Activated T-cell treated with anti-CD3 and anti-CD28 coated beads, Interleukin-2, amount 50 U/mL, for 48 hours (primary cell): Measurements from ENCODE around the gene LRP5.

Source experiments
- DNase-seq, 2 experiments: peaks; one replicate each; pipeline ENCODE4 v3.0.0-alpha.2; 2020

The LRP5 gene

GRCh38 chr11:68347841-68348240 lies 35.5 kb downstream of the LRP5 start:
- DNase-seq = no peak

DNA sequence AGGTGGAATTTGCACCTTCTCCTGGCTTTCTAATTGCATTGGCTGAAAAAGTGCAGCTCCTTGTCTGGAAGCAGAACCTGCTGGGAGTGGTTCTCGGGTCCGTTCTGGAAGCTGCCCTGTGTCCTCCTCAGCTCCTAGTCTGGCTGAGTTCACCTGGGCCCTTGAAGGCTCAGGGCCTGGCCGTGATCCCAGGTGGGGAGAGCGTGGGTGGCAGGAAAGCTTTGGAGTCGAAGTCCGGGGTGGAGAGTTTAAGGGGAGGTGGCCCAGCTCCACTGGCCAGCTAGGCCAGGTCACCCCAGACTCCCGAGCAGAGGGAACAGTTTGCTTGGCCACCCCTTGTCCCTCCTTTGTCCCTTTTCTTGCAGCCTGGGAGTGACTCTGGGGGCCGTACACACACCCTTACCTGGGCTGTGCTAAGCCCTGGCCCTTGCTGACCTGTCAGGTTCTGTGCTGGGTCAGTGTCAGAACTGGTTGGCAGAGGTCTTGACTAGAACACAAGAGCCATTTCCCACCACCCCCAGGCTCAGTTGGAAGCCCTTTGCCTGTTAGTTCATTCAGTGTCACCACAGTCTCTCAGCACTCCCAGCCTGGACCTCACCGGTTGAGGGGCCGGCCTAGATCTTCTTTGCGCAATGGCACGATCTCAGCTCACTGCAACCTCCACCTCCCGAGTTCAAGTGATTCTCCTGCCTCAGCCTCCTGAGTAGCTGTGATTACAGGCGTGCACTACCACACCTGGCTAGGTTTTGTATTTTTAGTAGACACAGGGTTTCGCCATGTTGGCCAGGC lies 37.3 kb downstream of the LRP5 start:
- DNase-seq = no peak

DNA sequence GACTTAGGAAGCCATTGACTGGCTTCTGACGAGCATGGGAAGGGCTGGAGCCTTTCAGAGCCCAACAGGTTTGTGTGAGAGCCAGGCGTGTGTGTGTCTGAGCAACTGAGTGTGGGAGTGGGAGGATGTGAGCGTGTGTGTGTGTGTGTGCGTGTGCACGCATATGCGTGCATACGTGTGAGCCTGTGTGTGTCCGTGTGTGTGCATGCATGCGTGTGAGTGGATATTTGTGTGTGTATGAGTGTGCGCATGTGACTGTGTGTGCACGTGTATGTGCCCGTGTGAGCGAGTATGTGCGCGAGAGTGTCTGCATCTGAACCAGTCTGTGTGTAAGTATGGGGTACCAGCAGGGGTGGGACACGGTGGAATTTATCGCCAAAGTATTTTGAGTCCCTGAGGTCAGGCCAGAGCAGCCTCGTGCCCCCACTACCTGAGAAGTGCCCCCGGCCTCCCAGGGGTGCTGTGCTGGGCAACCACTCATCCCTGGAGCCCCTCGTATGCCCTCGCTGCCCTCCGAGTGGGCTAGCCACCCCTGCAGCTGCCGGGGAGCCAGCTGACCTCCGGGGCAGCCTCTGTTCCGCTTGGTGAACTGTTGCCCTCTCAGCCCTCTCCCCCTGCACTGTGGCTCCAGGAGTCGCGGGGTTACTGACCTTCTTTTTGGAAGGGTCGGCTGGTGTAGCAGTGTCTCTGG lies 38.5 kb downstream of the LRP5 start:
- DNase-seq = no peak

GRCh38 chr11:68351450-68352275 lies 39.3 kb downstream of the LRP5 start:
- DNase-seq = no peak

DNA sequence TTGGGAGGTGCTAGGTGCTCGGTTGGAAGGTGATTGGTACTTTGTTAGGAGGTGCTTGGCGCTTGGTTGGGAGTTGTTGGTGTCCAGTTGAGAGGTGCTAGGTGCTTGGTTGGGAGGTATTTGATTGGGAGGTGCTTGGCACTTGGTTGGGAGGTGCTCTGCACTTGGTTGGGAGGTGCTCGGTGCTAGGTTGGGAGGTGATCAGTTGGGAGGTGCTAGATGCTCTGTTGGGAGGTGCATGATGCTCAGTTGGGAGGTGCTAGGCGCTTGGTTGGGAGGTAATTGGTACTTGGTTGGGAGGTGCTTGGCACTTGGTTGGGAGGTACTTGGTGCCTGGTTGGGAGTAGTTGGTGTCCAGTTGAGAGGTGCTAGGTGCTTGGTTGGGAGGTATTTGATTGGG lies 40.2 kb downstream of the LRP5 start:
- no peak for DNase-seq

DNA sequence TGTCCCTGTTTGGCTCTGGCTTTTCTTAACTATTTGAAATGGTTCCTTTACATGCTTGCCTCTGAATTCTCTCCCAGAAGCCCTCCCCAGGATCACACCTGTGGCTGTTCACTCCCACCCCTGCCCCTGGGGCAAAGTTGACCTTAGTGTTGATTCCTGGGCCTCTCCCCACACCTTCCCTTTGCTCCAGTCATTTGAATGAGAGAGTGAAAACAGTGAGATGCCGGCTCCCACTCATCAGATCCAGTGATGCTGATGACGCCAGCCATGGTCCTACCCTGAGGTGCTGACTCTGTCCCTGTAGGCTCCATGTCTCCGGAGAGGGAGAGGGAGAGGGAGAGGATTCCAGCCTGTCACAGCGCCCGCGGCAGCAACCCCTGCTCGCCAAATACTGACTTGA lies 40.7 kb downstream of the LRP5 start:
- no peak for DNase-seq

DNA sequence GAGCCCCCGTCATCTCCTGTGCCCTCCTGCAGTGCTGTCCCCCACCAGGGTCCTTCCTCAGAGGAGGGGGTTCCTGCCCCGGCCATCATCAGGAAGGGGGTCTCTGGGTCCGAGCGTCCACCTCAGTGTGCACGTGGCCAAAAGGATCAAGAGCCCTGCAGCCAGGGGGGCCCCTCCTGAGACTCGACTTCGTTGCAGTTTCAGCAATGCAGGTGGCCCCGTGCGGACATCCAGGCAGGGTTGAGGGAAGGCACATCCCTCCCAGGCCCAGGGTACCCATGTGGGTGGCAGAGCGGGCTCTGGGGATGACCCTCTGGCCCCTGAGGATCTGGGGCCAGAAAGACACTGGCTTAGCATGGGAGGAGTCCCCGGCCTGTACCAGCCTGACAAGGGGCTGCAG lies 41.3 kb downstream of the LRP5 start:
- DNase-seq = no peak

GRCh38 chr11:68354148-68354872 lies 41.9 kb downstream of the LRP5 start:
- no peak for DNase-seq

- DNase-seq = no peak
Measured at GRCh38 chr11:68355471-68355870, 43.1 kb downstream of the LRP5 start.

- no peak for DNase-seq
Measured at GRCh38 chr11:68357568-68357967, 45.2 kb downstream of the LRP5 start.

DNA sequence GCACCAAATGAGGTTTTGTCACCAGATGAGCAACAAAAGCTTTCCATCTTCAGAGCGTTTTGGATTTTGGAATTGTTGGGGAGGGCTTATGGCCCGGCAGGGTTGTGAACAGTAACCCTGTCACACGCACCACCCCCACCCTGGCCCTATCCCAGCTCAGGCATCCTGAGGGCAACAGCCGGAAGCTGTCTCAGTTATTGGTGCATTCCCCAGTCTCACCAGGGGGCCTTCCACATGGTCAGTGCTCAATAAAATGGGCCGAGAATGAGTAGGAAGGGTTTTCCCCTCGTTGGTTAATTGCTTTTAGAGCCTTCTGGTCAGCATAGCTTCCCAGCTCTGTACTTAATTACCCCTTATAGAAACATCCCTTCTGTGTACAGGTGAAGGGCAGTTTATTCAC lies 46.0 kb downstream of the LRP5 start:
- no peak for DNase-seq

- no peak for DNase-seq
Measured at GRCh38 chr11:68361702-68362101, 49.3 kb downstream of the LRP5 start.

DNA sequence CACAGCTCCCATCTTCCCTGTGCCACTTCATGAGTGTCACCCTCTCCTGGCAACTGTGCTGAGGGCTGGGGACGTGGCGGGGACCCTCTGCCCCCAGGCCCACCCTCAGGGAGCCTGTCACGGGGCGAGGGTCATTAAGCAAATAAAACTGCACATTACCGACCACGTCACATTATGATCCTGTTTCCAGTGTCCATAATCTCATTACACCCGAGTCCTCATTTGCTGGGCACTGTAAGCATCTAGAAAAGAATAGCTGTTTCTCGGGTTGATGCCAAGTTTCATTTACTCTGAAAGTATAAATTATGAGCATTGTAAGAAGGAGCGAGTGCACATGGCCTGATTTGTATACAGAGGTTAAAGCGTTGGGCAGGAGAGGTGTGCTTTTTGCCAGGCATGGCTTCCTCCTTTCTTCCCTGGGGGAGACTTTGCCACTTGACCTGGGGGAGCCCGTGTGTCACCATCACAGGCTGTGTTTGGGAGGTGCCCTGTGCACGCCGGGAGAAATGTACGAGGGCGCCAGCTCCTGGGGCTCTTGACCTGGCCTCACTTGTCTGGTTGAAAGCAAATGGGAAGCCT lies 50.5 kb downstream of the LRP5 start:
- DNase-seq = no peak

GRCh38 chr11:68363776-68364175 lies 51.4 kb downstream of the LRP5 start:
- DNase-seq = no peak

- DNase-seq = no peak
Measured at GRCh38 chr11:68364581-68364980, 52.2 kb downstream of the LRP5 start.

GRCh38 chr11:68365943-68366435 lies 53.6 kb downstream of the LRP5 start:
- no peak for DNase-seq

GRCh38 chr11:68367252-68367651 lies 54.9 kb downstream of the LRP5 start:
- no peak for DNase-seq

GRCh38 chr11:68369756-68370155 lies 57.4 kb downstream of the LRP5 start:
- DNase-seq = no peak

DNA sequence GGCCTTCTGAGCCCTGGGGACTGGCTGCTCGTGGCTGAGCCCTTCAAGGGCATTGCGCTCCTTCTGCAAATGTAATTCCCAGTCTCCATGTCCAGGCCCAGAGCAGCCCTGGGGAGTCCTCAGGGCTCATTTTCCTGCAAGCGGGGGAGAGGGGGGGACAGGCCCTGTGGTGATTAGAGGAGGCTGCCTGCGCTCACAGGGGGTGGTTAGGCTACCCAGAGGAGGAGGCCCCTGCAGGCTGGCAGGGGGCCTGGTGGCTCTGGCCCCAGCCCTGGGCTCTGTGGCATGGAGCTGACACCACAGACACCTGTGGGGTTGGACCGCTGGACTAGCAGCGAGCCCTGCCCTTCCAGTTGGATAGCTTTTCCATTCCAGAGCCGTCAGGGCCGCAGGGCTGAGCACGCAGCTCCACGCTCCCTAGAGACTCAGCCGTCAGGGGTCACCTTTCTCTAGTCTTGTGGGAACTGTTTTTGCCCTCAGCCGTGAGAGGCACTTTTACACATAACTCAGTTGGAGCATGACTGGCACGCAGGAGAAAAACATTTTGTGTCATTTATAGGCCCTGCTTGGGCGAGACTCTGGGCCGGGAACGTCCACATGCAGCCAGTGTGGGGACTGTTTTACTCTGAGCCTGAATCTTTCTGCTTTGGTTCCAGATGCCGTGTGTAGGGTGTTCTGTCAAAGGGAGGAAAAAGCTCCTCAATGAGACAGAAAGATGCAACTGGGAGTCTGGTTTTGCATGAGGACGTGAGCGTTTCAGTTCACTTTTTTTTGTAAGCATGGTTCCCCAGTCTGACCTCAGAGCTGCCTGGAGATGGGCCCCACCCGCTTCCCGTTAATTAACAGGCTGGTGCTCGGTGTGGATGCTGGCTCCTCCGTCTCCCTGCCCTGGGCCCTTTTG lies 58.1 kb downstream of the LRP5 start:
- no peak for DNase-seq

DNA sequence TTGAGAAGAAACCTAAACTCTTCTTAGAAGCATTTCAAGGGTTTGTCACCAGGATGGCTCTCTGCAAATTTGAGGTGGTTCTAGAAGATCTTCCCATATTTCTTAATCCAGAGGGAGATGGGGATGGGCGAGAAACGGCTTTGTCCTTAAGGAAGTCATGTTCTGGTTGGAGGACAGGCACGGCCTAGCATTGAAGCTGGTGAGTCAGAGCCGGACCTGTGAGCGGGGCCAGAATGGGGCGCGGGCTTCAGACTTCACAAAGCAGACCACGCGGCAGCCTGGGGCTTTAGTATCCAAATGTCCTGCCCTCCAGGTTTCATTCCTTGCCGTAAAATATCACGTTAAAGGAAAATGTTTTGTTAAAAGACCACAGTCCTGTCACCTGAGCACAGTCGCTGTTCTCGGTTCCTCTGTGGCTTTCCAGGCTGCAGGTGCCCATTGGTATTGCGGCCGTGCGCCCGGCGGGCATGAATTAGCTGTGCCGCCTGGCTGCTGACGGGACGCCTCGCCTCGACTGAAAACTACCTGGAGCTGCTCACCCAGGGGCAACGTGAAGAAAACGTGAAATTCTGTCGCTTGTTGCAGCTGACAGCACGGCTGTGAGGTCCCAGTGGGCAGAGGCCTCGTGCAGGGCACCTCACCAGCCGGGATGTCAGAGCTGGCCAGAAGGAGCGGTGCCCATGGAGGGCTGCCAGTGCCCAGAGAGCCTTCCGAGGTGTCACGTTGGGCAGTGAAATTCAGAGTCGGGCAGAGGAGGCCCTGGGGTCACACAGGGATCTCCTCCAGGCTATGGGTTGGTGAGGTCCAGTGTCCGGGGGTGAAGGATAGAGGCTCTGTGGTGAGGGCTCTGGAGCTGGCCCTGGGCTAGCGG lies 59.0 kb downstream of the LRP5 start:
- DNase-seq = no peak
